SW480 (cell line): ENCODE measurements around the gene CBS.
"Not testable (repeated sequence)": the region's sequence is repeated elsewhere in the genome, so short reads cannot be mapped to it uniquely, and the experiment has no call there.

Experiments used
- DNase-seq: peaks from one replicate; pipeline ENCODE4 v3.0.0-alpha.2; 2016; ENCODE audit warnings: low spot score

Gene CBS

GRCh38 chr21:43024439-43025136 is 51.0 kb downstream of the CBS start:
- DNase-seq: no peak

- no peak for DNase-seq
Observed at GRCh38 chr21:43023175-43023574, 52.5 kb downstream of the CBS start.

- no peak for DNase-seq
Observed at GRCh38 chr21:43021756-43022600, 53.7 kb downstream of the CBS start.

- no peak for DNase-seq
Observed at GRCh38 chr21:43021191-43021590, 54.4 kb downstream of the CBS start.

- no peak for DNase-seq
Observed at GRCh38 chr21:43020771-43021170, 54.9 kb downstream of the CBS start.

GRCh38 chr21:43020177-43020576 is 55.5 kb downstream of the CBS start:
- no peak for DNase-seq

- DNase-seq: no peak
Observed at GRCh38 chr21:43018519-43018918, 57.1 kb downstream of the CBS start.

GRCh38 chr21:43016728-43017127 is 58.9 kb downstream of the CBS start:
- DNase-seq: no peak

- no peak for DNase-seq
Observed at GRCh38 chr21:43015906-43016540, 59.6 kb downstream of the CBS start.

GRCh38 chr21:43012596-43012995 is 63.0 kb downstream of the CBS start:
- peak; percentile 26 for DNase-seq

- DNase-seq: no peak
Observed at GRCh38 chr21:43006874-43007208, 68.8 kb downstream of the CBS start.

GRCh38 chr21:43006051-43006873 is 69.4 kb downstream of the CBS start:
- DNase-seq: not testable (repeated sequence)

GRCh38 chr21:43005635-43006034 is 70.0 kb downstream of the CBS start:
- no peak for DNase-seq

- DNase-seq: no peak
Observed at GRCh38 chr21:43004926-43005325, 70.7 kb downstream of the CBS start.
